Gastrocnemius medialis (tissue), 4 donors: ENCODE results near the gene INAVA. TPM values are rescaled to one million over a fixed set of nuclear protein-coding genes. Genes with fewer than 3 reads are reported as not detected.

Source experiments
- ATAC-seq, 2 donors: fragments of 150-250 bp; one replicate each; pipeline ENCODE4 v1.9.1; 2016
- DNase-seq, 2 donors: peaks; one replicate each; pipeline ENCODE4 v3.0.0-alpha.2; 2019
- H3K27ac ChIP-seq, 4 donors: fragments of 200-600 bp; sonication (generic); 1 replicate in 1 of 4; 2 replicates in 3 of 4; pipeline ENCODE4 v1.5.1; 2016 to 2018; ENCODE audit warnings: mild to moderate bottlenecking in 2 of 4, moderate library complexity in 1 of 4
- H3K27me3 ChIP-seq, 3 donors: fragments of 200-600 bp; sonication (generic) in 2 of 3; 1 replicate in 1 of 3; 2 replicates in 2 of 3; pipeline versions ENCODE4 v1.5.1 to v1.6.0; 2016 to 2019; ENCODE audit warnings: mild to moderate bottlenecking in 1 of 3, moderate library complexity in 1 of 3
- H3K36me3 ChIP-seq, 2 donors: fragments of 200-600 bp; sonication (generic) in 1 of 2; one replicate each; pipeline ENCODE4 v1.5.1; 2017 to 2018
- H3K4me1 ChIP-seq, 2 donors: fragments of 200-600 bp; sonication (generic) in 1 of 2; one replicate each; pipeline ENCODE4 v1.5.1; 2016 to 2017; ENCODE audit warnings: mild to moderate bottlenecking in 2 of 2
- H3K4me3 ChIP-seq, 4 donors: fragments of 200-600 bp; sonication (generic) in 3 of 4; 1 replicate in 1 of 4; 2 replicates in 3 of 4; pipeline ENCODE4 v1.5.1; 2016 to 2019; ENCODE audit warnings: mild to moderate bottlenecking in 2 of 4
- H3K9me3 ChIP-seq, 3 donors: fragments of 200-600 bp; sonication (generic) in 2 of 3; 1 replicate in 1 of 3; 2 replicates in 2 of 3; pipeline ENCODE4 v1.5.1; 2016 to 2019
- CTCF ChIP-seq, 5 experiments: fragments of 450-650 bp in 3 of 5; fragments of 200-600 bp in 2 of 5; sonication (generic) in 2 of 5; IDR thresholded peaks in 4 of 5; conservative IDR thresholded peaks in 1 of 5; 1 replicate in 4 of 5; 2 replicates in 1 of 5; pipeline ENCODE4 v1.5.1; 2016 to 2019; ENCODE audit warnings: antibody characterized with exemption in 5 of 5, mild to moderate bottlenecking in 3 of 5, moderate library complexity in 3 of 5
- POLR2A ChIP-seq, 2 donors: fragments of 450-650 bp; IDR thresholded peaks; one replicate each; pipeline ENCODE4 v1.6.1; 2017; ENCODE audit warnings: antibody characterized with exemption in 2 of 2, mild to moderate bottlenecking in 2 of 2, moderate library complexity in 2 of 2
- in situ Hi-C, 4 donors: fragments of 200-750 bp; cut with MboI; loops; one replicate each; pipeline versions ENCODE4 v1.15.0 to v1.8.0; 2017; ENCODE audit warnings: low sequenced_read_pairs in 4 of 4
- intact Hi-C: fragments of 100-400 bp; cut with DNase I; formaldehyde crosslinking; loops from one replicate; pipeline ENCODE4 v1.15.1; 2023; ENCODE audit warnings: low total_unique reads
- total RNA-seq, 4 donors: library from RNA; depleted of rRNA; stranded (reverse); fragments of >200 nt; gene quantifications; one replicate each; pipeline versions ENCODE4 v1.1.0 to v1.2.3, GENCODE V29; 2016

INAVA gene
- total RNA-seq, 4 donors from 2014 or later: 0.58 TPM; not detected in 3

DNA sequence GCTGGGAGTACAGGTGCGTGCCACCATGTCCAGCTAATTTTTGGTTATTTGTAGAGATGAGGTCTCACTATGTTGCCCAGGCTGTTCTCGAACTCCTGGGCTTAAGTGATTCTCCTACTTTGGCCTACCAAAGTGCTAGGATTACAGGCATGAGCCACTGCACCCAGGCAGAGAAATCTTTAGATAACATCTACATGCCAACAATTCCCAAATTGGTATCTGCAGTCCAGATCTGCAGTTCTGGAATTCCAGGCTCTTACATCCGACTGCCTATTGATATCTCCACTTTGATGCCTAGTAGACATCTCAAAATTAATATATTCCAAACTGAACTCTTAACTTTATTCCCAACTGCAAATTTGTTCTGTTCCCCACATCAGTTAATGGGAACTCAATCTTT, 23.3 kb downstream of the INAVA start:
- ATAC-seq: no peak
- TF ChIP-seq POLR2A (IDR thresholded peaks at IDR 0.05) (no peak), CTCF (IDR thresholded peaks at IDR 0.05 in 4 of 5, conservative IDR thresholded peaks at IDR 0.05 in 1 of 5) (no peak)
- no peaks in the 10 kb centered on the region for H3K4me1 ChIP-seq
- H3K4me3 ChIP-seq: no peak overlapping the region
- no peaks in the 10 kb centered on the region for H3K9me3 ChIP-seq
- no peak overlapping the region for H3K27ac ChIP-seq
- no peaks in the 10 kb centered on the region for H3K27me3 ChIP-seq
- no peak for DNase-seq
- intact Hi-C loops: no loop called here
- H3K36me3 ChIP-seq: no peaks in the 10 kb centered on the region
- in situ Hi-C loops: no loop called here

DNA sequence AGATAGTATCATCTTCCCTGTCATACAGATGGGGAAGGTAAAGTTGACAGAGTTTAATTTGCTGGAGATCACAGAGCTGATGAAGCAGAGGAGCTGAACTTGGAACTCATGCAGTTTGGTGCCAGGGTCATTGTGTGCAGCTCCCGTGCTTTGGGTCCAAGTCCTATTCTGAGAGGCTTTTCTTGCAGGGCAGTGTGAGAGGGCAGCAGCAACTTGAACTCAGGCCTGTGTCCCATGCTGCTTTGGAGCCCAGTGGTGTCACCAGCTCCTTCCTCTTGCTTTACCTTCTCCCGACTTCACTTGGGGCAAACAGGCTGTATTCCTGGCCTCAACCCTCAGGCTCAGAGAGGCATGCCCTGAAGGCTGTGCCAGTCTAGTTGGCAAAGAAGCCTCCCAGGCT, 24.7 kb downstream of the INAVA start:
- intact Hi-C loops: no loop called here

DNA sequence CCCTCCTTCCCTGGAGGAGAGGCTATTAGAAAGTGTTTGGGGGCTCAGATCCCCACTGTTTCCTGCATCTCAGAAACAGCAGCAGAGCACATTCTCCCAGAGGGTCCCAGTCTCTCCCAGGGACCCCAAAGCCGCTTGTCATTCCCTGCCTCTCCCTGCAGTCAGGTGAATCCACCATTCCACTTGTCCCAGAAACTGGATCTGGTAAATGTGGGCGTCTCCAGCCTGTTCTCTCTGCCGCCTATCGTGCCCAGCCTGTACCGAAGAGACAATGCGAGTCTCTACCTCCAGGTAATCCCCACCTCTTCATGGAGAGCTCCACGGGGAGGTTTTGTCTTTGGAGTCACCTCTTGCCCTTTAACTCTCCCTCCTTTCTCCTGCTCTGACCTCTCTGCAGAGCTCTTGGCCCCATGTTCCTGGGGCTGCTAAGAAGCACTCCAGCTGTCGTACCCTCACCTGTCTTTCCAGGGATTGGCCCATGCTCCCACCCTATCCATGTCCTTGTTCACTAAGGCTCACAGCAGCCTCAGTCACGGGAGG, 26.9 kb downstream of the INAVA start:
- no peak overlapping the region for H3K4me3 ChIP-seq
- no peaks in the 10 kb centered on the region for H3K9me3 ChIP-seq
- H3K36me3 ChIP-seq: no peaks in the 10 kb centered on the region
- intact Hi-C loops (no loop called here), in situ Hi-C loops (no loop called here)
- H3K4me1 ChIP-seq: no peaks in the 10 kb centered on the region
- H3K27ac ChIP-seq: no peak overlapping the region
- DNase-seq: no peak
- no peak for ATAC-seq
- no peak for TF ChIP-seq POLR2A (IDR thresholded peaks at IDR 0.05)
- TF ChIP-seq CTCF (IDR thresholded peaks at IDR 0.05 in 4 of 5, conservative IDR thresholded peaks at IDR 0.05 in 1 of 5): no peak
- no peaks in the 10 kb centered on the region for H3K27me3 ChIP-seq

More for the DNA sequence above, 24.7 kb downstream of the INAVA start:
- H3K9me3 ChIP-seq: no peaks in the 10 kb centered on the region
- H3K4me3 ChIP-seq: no peak overlapping the region
- ATAC-seq: no peak
- H3K27ac ChIP-seq: no peak overlapping the region
- H3K4me1 ChIP-seq: no peaks in the 10 kb centered on the region
- H3K36me3 ChIP-seq: no peaks in the 10 kb centered on the region
- TF ChIP-seq CTCF (IDR thresholded peaks at IDR 0.05 in 4 of 5, conservative IDR thresholded peaks at IDR 0.05 in 1 of 5) (no peak), POLR2A (IDR thresholded peaks at IDR 0.05) (no peak)
- no peaks in the 10 kb centered on the region for H3K27me3 ChIP-seq
- in situ Hi-C loops: no loop called here
- no peak for DNase-seq

- in situ Hi-C loops: no loop called here
- Histone ChIP-seq H3K27me3 (no peaks in the 10 kb centered on the region), H3K4me3 (no peak overlapping the region), H3K9me3 (no peaks in the 10 kb centered on the region), H3K27ac (no peak overlapping the region), H3K36me3 (no peaks in the 10 kb centered on the region), H3K4me1 (no peaks in the 10 kb centered on the region)
- ATAC-seq: no peak
- DNase-seq: no peak
- TF ChIP-seq CTCF (IDR thresholded peaks at IDR 0.05 in 4 of 5, conservative IDR thresholded peaks at IDR 0.05 in 1 of 5) (no peak), POLR2A (IDR thresholded peaks at IDR 0.05) (no peak)
- intact Hi-C loops: no loop called here
Measured at GRCh38 chr1:200922406-200922805, 27.7 kb downstream of the INAVA start.

- no peak for TF ChIP-seq POLR2A (IDR thresholded peaks at IDR 0.05)
- TF ChIP-seq CTCF (IDR thresholded peaks at IDR 0.05 in 4 of 5, conservative IDR thresholded peaks at IDR 0.05 in 1 of 5): no peak
- DNase-seq: no peak
- intact Hi-C loops: no loop called here
- ATAC-seq: no peak
- Histone ChIP-seq H3K27ac (no peak overlapping the region), H3K27me3 (no peaks in the 10 kb centered on the region), H3K36me3 (no peaks in the 10 kb centered on the region), H3K4me1 (no peaks in the 10 kb centered on the region), H3K9me3 (no peaks in the 10 kb centered on the region), H3K4me3 (no peak overlapping the region)
- in situ Hi-C loops: no loop called here
Measured at GRCh38 chr1:200923601-200924000, 28.9 kb downstream of the INAVA start.
